IMR-90 (cell line): ENCODE results near the gene HOMER3.

Experiments used
- CTCF ChIP-seq: conservative IDR thresholded peaks from 2 replicates; pipeline ENCODE4 v1.5.1; 2012; ENCODE audit warnings: mild to moderate bottlenecking, low read depth, low read length, improper control_type of control experiment
- POLR2A ChIP-seq: IDR thresholded peaks from 2 replicates; pipeline ENCODE4 v1.6.1; 2012; ENCODE audit warnings: mild to moderate bottlenecking, low read depth, low read length
- RFX5 ChIP-seq: IDR thresholded peaks from 2 replicates; pipeline ENCODE4 v1.8.0; 2012; ENCODE audit warnings: low read depth, mild to moderate bottlenecking, low read length, moderate library complexity

- TF ChIP-seq RFX5 (no peak), CTCF (no peak), POLR2A (no peak)
Measured at GRCh38 chr19:18886972-18887371, 54.0 kb downstream of the HOMER3 start.
